ENCODE measurements around the gene DNMT3A.

DNMT3A gene

DNA sequence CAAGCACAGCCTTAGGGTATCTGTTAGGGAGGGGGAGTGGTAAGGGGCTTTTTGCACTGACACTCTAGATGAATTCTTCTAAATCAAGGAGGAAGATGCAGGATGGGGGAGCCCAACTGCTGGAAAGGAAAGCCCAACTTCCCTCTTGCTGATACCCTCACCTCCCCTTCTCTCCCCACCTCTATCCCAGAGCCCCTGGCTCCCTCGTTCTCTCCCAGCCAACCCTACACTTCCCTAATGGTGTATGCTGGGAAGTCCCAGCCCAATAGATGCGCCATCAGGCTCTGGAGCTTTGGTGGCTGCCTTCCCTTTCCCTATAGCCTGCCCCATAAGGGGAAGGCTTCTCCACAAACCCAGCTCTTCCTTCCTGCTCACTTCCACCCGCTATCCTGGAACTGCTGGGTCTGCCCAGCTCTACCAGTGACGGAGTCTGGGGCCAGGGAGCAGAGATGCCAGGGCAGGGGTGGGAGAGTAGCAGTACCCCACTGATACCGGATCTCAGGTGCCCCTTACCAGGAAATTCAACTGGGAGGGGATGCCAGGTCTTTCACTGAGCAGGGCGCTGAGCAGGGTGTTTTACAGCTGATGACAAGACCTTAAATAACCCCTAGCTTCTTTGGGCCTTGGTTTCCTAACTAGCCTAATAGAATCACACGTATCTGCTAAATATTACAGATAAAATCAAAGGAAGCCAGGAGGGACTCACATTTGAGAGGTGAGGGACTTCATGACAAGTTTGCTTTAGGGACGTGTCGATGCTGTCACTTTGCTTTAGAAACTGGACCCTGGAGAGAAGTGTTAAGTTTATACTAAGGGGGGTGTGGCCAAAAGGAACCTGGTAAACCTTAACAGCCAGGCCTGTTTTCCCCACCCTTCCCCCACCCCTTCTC, 82.6 kb downstream of the DNMT3A start:
- no peak for DNase-seq (ENCODE audit: low read depth in 2 of 2)

DNA sequence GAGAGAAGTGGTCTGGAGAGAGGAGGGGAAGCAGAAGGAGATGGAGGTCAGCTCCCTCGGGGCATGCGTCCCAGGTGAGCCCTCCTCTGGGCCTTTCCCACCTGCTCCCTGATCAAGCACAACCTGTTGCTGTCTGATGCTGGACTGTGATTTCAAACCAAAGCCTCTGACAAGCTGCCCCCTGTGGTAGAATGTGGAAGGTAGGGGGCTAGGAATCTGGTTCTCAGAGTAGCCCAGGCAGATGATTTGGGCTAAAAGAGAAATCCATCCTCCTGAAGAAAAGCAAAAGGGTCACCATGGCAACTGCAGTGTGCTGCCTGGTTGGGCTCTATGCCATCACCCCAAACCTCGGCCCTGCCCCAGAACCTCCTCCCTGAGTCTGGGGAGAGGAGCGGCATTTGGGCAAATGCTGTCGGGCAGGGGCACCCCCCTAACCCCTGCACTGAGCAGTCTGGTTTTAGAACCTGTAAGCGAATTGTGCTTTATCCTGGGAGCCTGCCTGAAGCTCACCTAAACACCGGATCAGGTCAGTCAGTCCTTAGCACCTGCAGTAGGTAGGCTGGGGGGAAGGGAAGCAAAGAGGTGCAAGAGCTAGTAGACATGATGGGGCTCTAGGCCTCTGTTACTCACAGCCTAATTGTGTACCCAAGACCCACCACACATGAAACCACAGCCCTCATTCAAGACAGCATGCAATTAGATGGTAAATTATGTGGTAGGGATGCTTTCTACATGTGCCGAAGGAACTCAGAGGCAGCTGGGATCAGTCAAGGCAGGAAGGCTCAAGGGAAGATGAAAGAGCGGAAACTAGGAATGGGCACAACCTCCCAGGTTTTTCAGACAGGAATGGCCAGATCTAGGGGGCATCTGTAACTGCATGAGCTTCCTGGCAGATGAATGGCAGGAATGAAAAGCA, 83.5 kb downstream of the DNMT3A start:
- no peak for DNase-seq (ENCODE audit: low read depth in 2 of 2)

DNA sequence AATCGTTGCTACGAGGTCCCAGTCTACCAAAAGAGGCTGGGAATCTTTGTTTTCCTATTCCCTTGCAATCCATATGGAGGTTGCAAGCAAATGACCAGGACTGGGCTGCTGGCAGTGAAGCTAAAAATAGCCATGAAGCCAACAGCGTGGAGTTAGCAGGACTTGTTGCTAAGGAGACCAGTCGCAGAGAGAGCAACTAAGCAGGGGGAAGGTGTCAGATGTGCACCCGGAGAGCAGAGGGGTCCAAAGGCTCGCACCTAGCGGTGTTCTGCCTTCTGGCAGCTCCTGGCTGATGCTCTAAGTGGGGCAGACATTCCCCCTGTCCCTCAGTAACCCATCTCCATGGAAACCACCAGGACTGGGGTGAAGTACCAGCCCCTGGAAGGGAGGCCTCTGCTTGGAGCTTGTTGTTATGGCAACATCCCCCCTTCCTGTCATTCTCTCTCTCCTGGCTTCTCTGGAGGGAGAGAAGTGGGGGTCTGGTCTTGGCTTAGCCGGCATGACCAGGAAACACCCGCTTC, 84.6 kb downstream of the DNMT3A start:
- no peak for DNase-seq (ENCODE audit: low read depth in 2 of 2)

DNA sequence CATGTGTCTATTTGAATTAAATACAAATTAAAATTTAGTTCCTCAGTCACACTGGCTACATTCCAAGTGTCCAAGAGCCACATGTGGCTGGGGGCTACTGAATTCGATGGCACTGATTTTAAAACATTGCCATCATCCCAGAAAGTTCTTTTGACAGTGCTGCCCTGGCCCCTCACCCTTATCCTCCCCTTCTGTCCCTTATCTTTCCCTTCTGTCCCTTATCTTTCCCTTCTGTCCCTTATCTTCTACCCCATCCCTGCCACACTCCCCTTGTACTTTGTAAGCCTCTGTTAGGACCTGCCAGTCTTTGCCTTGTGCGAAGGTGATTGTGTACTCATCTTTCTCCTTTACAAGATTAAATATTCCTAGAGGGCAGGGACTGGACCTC, 85.2 kb downstream of the DNMT3A start:
- DNase-seq (ENCODE audit: low read depth in 2 of 2), result no peak

DNA sequence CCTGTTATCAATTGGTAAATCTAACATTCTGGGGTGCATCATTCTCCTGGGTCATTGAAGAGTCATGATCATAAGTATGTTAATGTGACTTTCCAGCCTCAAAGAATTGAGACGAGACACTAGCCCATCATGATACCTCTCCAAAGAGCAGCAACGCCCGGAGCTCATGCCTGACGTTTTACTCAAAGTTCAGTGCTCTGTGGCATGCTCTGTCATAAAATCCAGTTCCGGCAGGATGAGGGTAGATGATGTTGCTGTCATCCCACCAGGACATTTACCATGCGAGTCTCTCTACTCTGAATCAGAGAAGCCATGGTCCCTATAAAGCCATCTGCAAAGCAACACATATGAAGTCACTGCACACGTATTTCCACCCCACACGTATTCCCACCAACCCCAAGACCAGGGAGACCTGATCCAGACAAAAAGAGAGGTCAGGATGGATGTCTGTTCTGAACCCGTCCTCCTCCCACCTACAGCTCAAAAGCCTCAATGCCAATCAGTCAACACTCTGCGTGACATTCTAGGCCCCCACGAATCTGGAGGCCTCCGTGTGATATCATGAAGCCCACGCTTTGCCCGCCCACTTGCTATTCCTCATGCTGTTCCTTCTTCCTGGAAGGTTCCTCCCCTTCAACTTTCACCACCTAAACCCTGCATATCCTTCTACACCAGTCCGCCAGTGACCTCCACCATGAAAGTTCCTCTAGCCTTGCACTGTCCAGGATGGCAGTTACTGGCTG, 85.8 kb downstream of the DNMT3A start:
- no peak for DNase-seq (ENCODE audit: low read depth in 2 of 2)

DNA sequence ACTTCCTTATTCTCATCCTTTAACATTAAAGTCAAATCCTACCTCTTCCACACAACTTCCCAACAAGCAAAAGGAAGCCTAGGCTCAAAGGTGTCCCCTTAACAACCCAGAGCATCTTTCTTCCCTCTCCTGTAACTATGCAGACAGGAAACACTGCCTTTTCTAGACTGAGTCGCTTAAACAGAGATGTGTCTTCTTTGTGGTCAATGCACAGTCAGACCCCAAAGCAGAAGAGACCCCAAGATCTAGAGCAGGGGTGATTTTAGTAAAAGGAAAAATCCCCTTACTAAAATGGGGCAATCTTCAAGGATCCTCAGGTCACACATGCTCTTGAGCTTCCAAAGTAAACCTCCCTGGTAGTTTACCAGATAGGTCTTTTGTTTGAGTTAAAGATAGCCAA, 86.8 kb downstream of the DNMT3A start:
- DNase-seq (ENCODE audit: low read depth in 2 of 2), result no peak

DNA sequence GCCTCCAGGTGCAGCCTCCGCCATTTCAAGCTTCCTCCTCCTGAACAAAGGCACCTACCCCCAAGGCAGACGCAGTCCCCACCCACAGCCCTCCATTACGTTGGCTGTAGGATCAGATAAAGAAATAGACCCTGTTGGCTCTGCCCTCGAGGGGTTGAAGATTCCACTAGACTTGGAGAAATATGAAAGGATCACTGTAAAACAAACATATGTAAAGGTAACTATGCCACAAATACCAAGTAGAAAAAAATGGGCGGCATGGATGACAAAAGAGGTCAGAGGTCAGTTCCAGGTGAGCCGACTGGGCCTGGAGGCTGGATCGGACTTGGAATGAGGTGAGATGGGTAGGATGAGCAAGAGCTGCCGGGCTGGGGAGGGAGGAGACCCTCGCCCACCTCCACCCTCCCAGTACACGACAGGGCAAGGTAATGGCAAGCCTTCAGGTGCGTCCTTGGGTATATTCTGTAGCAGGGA, 88.5 kb downstream of the DNMT3A start:
- no peak for DNase-seq (ENCODE audit: low read depth in 2 of 2)

DNA sequence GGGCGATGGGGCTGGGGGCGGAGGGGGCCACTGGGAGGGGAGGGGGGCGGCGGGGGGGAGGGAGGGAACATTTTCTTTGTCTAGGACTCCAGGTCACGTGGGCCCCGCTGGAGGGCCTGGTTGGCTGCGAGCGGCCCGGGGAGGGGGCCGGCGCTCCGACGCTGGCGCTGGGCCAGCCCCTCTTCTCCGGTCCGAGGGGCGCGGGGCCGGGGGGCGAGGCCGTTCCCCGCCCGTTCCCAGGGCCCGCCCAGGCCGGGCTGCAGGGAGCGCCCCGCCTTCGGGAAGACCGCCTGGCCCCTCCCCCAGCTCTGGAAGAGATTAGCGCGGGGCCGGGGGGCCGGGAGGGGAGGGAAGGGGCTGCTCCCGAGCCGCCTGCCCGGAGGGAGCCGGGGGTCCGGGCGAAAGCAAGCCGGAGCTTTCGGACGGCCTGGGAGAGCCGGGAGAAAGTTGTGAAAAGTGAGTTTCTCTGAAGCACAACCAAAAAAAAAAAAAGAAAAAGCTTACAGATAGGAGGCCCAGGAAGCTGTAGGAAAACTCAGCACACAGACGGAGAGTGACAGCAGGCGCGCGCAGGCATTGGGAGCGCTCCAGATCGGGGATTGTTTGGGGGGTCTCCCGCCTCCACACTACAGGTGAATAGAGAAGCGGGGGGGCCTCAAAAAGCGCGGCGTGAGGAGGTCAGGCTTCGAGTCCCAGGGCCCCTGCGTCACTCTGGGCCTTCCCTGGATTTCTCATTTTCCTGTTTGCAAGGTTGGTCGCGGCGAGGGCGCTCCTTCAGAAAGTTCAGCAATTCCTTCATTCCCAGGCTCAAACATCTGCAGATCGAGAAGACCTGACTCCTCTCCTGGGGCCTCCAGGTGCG, 89.2 kb downstream of the DNMT3A start:
- peak in 1 of 2 donors; percentile 46 for DNase-seq (ENCODE audit: low read depth in 2 of 2)

DNA sequence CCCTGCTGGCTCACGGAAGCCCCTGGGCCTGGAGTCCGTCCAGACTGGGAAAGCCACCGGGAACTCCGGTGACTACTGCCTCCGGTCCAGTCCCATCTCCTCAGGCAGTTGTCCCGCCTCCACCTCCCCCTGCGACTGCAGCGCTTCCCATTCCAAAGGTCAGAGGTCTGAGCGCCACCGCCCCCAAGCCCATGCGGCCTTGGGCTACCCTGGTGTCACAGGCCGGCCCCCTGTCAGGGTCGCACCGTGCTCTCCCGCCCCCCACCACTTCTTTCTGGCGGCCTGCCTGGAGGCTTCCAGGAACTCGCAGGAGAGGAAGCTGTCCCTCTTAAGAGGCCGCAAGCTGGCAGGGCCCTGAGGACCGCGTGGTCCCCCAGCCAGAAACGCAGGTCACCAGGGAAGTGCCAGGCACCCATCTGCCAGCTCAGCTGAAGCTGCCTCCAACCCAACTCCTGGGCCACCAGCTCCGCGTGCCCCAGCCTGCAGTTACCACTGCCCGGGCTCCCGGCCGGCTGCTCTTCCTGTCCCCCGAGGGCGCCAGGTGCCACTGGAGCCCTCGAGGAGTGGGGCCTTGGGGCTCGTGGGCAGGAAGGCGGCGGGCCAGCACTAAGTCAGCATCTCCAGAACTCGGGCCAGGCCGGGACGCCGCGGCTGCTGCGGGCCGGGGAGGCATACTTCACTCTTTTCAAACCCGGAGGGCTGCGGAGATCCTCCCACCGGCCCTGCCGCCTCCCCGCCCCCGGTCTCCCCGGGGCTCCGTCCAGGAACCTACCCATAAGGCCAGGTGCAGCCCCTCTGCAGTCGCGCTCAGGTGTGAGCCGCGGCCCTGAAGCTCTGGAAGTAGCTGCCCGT, 90.1 kb downstream of the DNMT3A start:
- no peak for DNase-seq (ENCODE audit: low read depth in 2 of 2)

DNA sequence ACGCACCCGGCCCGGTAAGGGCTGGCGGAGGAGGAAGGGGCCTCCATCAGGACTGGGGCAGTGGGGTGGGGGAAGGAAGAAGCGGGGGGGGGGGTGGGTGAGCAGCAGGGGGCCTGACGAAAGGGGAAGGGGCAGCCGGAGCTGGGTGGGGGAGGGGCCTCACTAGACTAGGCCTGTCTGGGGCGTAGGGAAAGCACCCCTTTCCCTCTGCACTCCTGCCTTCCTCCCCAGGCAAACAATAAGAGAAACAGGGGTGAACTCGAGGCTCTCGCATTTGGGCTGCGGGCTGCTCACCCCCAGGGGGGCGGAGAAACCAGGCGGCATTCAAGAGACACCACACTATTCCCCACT, 90.7 kb downstream of the DNMT3A start:
- DNase-seq (ENCODE audit: low read depth in 2 of 2), result no peak

DNA sequence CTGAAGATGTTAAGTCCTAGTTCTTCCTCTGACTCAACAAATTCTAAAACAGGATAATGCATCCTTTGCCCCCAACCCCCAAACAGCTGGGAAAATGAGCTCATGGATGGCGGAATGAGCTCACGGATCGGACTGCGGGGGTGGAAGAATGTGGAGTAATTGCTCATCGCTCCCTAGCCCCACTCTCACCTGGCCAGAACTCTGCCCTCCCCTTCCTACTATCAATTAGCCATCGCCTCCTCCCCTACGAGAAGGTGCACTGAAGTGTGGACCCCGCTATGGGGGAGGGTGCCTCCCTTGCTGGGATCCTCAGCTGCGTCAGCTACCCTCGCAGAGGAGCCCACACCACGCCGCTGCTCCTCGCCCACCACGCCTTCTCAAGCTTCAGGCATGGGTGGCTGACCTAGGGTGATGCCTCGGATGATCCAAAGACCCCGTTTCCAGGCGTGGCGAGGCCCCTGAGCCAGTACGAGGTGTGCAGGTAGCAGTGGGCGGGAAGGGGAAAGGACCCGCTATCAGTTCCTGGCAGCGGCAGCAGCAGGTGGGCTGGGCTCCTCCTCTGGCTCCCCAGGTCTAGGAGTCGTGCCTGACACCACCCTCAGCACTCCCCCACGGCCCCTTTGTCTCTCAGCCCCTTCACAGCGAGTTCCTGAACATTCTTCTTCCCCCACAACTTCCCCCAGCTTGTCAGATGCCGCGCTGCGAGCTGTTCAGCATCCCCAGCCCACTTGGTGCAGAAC, 91.2 kb downstream of the DNMT3A start:
- no peak for DNase-seq (ENCODE audit: low read depth in 2 of 2)

DNA sequence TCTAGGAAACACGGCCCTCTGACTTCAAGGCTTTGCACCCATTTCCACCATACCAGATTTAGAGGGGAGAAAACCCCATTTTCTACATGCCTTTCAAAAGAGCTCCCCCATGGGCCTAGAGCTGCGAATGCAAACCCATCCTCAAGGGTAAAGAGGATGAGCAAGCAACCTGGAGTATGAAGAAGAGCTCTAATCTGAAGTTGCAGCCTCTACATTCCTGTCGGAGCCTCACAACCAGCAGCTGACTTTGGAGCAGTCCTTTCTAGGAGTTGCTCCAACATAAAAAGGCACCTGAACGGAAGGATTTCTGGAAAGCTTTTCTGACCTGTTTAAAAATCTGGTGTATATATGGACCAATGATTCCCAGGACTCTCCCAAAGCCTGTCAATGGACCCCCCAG, 91.9 kb downstream of the DNMT3A start:
- no peak for DNase-seq (ENCODE audit: low read depth in 2 of 2)

DNA sequence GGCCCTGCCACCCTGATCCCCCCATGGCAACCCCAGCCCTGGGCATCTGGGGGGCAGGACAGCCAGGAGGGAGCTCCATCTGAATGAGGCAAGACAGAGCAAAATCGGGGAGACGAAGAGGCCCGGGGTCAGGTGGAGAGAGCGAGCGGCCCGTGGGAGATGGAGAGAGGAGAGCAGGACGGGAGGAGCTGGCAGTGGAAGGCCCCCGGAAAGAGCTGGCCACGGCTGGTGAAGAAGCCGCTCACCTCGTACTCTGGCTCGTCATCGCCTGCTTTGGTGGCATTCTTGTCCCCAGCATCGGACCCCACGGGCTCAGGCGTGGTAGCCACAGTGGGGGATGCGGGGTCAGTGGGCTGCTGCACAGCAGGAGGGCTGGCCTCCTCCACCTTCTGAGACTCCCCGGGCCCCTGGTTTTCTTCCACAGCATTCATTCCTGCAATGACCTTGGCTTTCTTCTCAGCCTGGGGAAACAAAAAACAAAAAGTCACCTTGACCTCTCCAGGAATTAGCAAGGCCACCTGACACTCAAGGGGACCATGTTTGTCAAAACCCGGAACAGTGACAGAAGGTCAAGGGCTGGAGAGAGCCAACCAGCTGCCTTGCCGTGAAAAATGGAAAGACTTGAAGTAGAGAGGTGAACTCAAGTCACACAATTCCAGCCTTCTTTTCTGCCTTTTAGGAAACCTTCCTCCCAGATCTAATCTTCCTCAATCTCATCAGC, 93.8 kb downstream of the DNMT3A start:
- DNase-seq (ENCODE audit: low read depth in 2 of 2), result no peak

DNA sequence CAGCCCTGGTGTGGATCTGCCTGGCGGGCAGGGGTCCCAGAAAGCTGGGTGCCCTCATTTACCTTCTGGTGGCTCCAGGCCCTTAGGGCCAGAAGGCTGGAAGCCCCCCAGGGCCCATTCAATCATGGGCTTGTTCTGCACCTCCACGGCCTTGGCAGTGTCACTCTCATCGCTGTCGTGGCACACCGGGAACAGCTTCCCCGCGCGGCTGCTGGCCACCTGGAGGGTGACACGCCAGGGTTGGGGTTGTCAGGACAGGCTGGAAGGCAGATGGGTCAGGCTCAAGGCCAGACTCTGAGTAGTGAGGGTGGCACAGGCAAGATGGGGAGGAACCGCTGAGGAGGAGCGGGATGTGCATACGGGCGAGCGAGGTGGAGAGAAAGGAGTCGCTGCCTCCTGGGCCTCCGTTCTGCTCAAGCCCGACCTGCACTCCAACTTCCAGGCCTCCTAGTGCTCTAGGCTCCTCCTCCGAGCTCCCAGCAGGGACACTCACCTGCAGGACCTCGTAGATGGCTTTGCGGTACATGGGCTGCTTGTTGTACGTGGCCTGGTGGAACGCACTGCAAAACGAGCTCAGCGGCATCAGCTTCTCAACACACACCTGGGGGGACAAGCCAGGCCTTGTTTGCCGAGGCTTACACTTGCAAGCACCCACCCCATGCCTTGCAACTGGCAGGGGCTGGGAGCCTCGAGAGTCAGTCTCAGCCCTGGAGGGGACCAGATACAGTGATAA, 95.0 kb downstream of the DNMT3A start:
- no peak for DNase-seq (ENCODE audit: low read depth in 2 of 2)

DNA sequence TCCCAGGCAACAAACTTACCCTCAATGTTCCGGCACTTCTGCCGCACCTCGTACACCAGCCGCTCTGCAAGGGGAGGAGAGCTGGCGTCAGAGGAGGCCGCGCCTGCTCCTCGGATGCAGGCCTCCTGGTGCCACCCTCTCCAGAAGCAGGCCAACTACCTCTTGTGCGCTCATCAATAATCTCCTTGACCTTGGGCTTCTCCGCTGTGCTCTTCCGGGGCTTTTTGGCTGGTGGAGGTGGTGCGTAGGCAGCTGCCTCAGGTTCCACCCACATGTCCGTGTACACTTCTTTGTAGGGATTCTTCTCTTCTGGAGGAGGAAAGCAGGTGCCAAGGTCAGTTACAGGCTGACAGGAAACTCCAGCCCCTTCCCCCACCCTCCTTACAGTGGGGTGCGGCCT, 95.7 kb downstream of the DNMT3A start:
- DNase-seq (ENCODE audit: low read depth in 2 of 2), result no peak

DNA sequence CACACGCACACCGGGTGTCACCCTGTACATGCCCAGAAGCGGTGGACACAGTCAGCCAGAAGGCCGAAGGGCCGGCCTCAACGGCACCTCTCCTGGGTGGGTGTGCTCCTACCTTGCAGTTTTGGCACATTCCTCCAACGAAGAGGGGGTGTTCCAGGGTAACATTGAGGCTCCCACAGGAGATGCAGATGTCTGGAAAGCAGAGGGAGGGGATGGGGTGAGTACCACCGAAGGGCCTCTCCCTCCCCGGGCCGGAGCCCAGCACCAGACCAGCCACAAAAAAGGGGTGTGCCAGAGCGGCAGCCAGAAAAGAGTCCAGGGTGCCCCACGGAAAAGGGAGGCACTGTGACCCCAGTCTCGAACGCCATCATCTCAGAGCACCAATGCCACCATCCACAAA, 96.6 kb downstream of the DNMT3A start:
- no peak for DNase-seq (ENCODE audit: low read depth in 2 of 2)

DNA sequence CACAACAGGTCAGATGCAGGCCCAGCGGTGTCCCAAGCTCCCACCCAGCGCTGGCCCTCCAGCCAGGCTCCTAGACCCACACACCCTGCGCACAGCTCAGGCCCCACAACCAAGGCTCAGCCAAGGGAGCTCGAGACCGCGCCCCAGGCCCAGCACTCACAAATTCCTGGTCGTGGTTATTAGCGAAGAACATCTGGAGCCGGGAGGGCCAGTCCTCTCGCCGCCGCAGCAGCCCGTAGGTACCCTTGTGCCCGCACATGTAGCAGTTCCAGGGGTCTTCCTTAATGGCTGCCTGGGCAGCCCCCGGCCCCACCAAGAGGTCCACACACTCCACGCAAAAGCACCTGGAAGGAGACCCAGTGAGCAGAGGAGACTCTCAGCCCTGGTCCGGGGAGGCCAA, 97.7 kb downstream of the DNMT3A start:
- no peak for DNase-seq (ENCODE audit: low read depth in 2 of 2)

DNA sequence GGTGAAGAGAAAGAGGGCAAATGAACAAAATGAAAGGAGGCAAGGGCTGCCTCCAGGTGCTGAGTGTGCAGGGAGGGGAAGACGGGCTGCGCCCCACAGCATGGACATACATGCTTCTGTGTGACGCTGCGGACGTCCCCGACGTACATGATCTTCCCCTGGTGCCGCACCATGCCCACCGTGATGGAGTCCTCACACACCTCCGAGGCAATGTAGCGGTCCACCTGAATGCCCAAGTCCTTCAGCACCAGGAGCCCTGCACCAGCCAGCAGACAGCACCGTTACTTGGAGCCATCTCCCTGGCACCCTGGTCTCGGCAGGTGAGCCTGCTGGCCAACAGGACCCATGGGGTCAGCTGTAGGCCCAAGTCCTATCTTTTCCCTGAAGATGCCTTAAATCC, 100.3 kb downstream of the DNMT3A start:
- DNase-seq (ENCODE audit: low read depth in 2 of 2), result no peak

Measured in activated CD4-positive, alpha-beta T cell treated with anti-CD3 and anti-CD28 coated beads for 24 hours (primary cell).